KMS-11 (cell line): Measurements from ENCODE around the gene SLC38A6.

Experiments
- H2AFZ ChIP-seq: fragments of 200-600 bp; sonication (generic); 2 replicates; pipeline ENCODE4 v1.6.1; 2016; ENCODE audit warnings: antibody characterized with exemption, mixed run types, low read depth
- H3K27ac ChIP-seq: fragments of 200-600 bp; sonication (generic); 2 replicates; pipeline ENCODE4 v1.6.1; 2016; ENCODE audit warnings: mild to moderate bottlenecking, mixed run types
- H3K27me3 ChIP-seq: fragments of 200-600 bp; sonication (generic); 2 replicates; pipeline ENCODE4 v1.6.1; 2017; ENCODE audit warnings: mild to moderate bottlenecking, low read depth, mixed run types, moderate library complexity; ENCODE audit not compliant: insufficient read depth
- H3K36me3 ChIP-seq: fragments of 200-600 bp; sonication (generic); 2 replicates; pipeline ENCODE4 v1.6.1; 2017; ENCODE audit warnings: mild to moderate bottlenecking, mixed run types; ENCODE audit not compliant: insufficient read depth
- H3K4me1 ChIP-seq: fragments of 200-600 bp; sonication (generic); 2 replicates; pipeline ENCODE4 v1.6.1; 2016; ENCODE audit warnings: mild to moderate bottlenecking, low read depth, mixed run types; ENCODE audit not compliant: poor library complexity, severe bottlenecking
- H3K4me2 ChIP-seq: fragments of 200-600 bp; sonication (generic); 2 replicates; pipeline ENCODE4 v1.7.0; 2016; ENCODE audit warnings: mild to moderate bottlenecking, mixed run types
- H3K4me3 ChIP-seq: fragments of 200-600 bp; sonication (generic); IDR thresholded peaks from 2 replicates; pipeline ENCODE4 v1.6.1; 2017; ENCODE audit warnings: low read depth, low read length, mixed read lengths; ENCODE audit not compliant: insufficient read depth
- H3K79me2 ChIP-seq: fragments of 200-600 bp; sonication (generic); 2 replicates; pipeline ENCODE4 v1.6.1; 2016; ENCODE audit warnings: low read depth, mixed run types; ENCODE audit not compliant: insufficient read depth
- H3K9ac ChIP-seq: fragments of 200-600 bp; sonication (generic); 2 replicates; pipeline ENCODE4 v1.6.1; 2016; ENCODE audit warnings: mild to moderate bottlenecking, mixed run types
- H4K20me1 ChIP-seq: fragments of 200-600 bp; sonication (generic); 2 replicates; pipeline ENCODE4 v1.6.1; 2016; ENCODE audit warnings: mild to moderate bottlenecking, mixed run types; ENCODE audit not compliant: insufficient read depth
- CTCF ChIP-seq: fragments of 200-600 bp; sonication (generic); conservative IDR thresholded peaks from 2 replicates; pipeline ENCODE4 v1.6.1; 2017; ENCODE audit warnings: low read depth, mild to moderate bottlenecking, antibody characterized with exemption, low read length, moderate library complexity, mixed read lengths

Gene SLC38A6

GRCh38 chr14:61077437-61077836 is 96.4 kb downstream of the SLC38A6 start:
- Histone ChIP-seq H3K9ac (no peak overlapping the region), H3K27ac (no peak overlapping the region), H3K4me2 (no peak overlapping the region), H3K4me3 (no peak overlapping the region), H3K36me3 (no peaks in the 10 kb centered on the region), H3K27me3 (no peaks in the 10 kb centered on the region), H4K20me1 (no peaks in the 10 kb centered on the region), H3K79me2 (no peaks in the 10 kb centered on the region), H2AFZ (no peak overlapping the region), H3K4me1 (no peaks in the 10 kb centered on the region)
- no peak for TF ChIP-seq CTCF

DNA sequence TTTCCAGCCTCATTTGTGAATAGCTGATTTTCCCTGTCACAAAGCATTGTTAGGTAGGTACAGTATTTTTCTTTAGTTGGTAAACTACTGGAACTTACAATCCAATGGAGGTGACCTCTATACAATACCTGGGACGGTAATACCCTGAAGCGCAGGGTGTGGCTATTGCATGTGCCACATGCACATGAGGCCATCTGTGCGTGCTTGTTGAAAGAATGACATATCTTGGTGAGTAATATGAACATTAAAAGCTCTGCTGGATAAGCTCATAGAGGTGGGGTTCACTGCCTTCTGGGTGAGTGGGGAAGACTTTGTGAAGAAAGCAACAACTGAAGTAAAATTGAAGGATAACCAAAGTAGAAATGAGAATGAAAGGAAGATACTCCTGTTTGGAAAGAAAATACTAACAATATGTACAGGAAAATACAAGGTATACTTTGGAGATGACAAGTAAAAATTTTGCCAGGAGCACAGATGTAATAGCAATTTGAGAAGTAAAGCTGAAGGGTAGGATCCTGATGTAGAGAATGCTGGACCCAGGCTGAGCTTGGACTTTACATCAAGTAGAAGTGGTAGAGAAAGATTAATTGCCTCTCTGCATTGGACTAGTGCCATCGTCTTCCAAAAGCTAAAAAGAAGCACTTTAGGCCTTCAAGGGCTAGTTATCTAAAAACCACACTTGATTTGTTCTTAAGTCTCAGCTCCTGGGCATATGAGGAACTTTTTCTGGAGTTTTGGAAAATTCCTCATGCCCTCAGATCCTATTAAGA is 97.1 kb downstream of the SLC38A6 start:
- no peak overlapping the region for H3K9ac ChIP-seq
- H3K4me3 ChIP-seq = no peak overlapping the region
- H2AFZ ChIP-seq = no peak overlapping the region
- no peak overlapping the region for H3K27ac ChIP-seq
- TF ChIP-seq CTCF = no peak
- H3K4me2 ChIP-seq = no peak overlapping the region
- H3K79me2 ChIP-seq = no peaks in the 10 kb centered on the region
- H3K4me1 ChIP-seq = no peaks in the 10 kb centered on the region
- no peaks in the 10 kb centered on the region for H4K20me1 ChIP-seq
- H3K36me3 ChIP-seq = no peaks in the 10 kb centered on the region
- no peaks in the 10 kb centered on the region for H3K27me3 ChIP-seq

GRCh38 chr14:61080591-61081010 is 99.6 kb downstream of the SLC38A6 start:
- H2AFZ ChIP-seq = no peak overlapping the region
- no peaks in the 10 kb centered on the region for H3K4me1 ChIP-seq
- no peak overlapping the region for H3K4me2 ChIP-seq
- TF ChIP-seq CTCF = no peak
- no peaks in the 10 kb centered on the region for H4K20me1 ChIP-seq
- no peak overlapping the region for H3K27ac ChIP-seq
- no peaks in the 10 kb centered on the region for H3K79me2 ChIP-seq
- H3K4me3 ChIP-seq = no peak overlapping the region
- no peaks in the 10 kb centered on the region for H3K36me3 ChIP-seq
- no peak overlapping the region for H3K9ac ChIP-seq
- H3K27me3 ChIP-seq = no peaks in the 10 kb centered on the region

DNA sequence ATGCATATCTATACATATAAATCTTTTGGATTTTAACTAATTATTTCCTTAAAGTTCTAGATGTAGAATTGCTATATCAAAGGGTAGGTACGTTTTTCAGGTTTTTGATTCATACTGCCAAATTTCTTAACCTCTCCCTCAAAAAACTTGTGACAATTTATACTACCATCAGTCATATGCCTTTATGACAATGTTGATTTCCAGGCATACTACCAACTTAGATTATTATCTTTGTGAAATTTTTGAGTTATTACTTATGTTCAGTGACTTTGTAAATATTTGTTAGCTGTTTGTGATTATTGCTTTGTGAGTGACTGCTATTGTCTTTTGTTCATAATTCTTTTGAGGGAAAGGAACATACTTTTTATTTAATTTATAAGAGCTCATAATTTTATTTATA is 107.0 kb downstream of the SLC38A6 start:
- Histone ChIP-seq H3K4me1 (no peaks in the 10 kb centered on the region), H4K20me1 (no peaks in the 10 kb centered on the region), H3K79me2 (no peaks in the 10 kb centered on the region), H2AFZ (no peak overlapping the region), H3K36me3 (no peaks in the 10 kb centered on the region), H3K4me2 (no peak overlapping the region), H3K27ac (no peak overlapping the region), H3K27me3 (no peaks in the 10 kb centered on the region), H3K4me3 (no peak overlapping the region), H3K9ac (no peak overlapping the region)
- no peak for TF ChIP-seq CTCF
